RWPE1 (cell line): Measurements from ENCODE around the gene EHHADH.
"Not testable (repeated sequence)": the region's sequence is repeated elsewhere in the genome, so short reads cannot be mapped to it uniquely, and the experiment has no call there.

ENCODE experiments used
- CTCF ChIA-PET: fragments of 350-600 bp; sonication (Branson Sonifier 250); formaldehyde crosslinking; extraction: SDS; loops from one replicate; lab custom pipeline; 2021; lab: Yijun Ruan, JAX
- POLR2A ChIA-PET: fragments of 400-600 bp; formaldehyde crosslinking; extraction: SDS; loops from one replicate; lab custom pipeline; 2020; ENCODE audit warnings: antibody characterized with exemption; ENCODE audit not compliant: low non-redundant PET; lab: Yijun Ruan, JAX
- DNase-seq: peaks from one replicate; pipeline ENCODE4 v3.0.0; 2012; ENCODE audit warnings: low spot score
- H3K27ac ChIP-seq: fragments of 450-650 bp; 2 replicates; pipeline ENCODE4 v1.5.1; 2017
- TF ChIP-seq, protein P1 (sequence below): fragments of 450-650 bp; conservative IDR thresholded peaks from 2 replicates; pipeline ENCODE4 v1.5.1; 2017; ENCODE audit warnings: low read depth, mild to moderate bottlenecking

The EHHADH gene

DNA sequence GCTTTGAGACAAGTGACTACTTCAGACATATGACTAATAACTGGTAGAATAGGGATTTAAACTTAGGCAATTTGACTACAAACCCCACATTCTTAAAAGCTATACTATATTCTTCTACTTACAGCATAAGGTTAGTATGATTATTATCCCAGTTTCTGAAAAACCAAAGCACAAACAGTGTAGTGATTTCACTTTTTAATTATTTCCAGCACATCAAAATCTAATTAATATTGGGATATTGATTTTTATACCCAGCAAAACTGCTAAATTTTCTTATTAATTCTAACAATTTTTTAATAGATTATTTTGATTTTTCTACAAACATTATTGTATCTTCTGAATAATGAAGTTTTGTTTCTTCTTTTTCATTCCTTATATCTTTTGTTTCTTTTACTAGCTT is 16.9 kb downstream of the EHHADH start:
- POLR2A ChIA-PET = no interaction called here
- H3K27ac ChIP-seq = no peak overlapping the region
- no peak for DNase-seq
- CTCF ChIA-PET = interaction anchor here (0.6 kb wide), 1 partner anchor 71 kb away, joined by 3 read pairs; no protein-coding TSS in a partner anchor
- TF ChIP-seq, protein P1, sequence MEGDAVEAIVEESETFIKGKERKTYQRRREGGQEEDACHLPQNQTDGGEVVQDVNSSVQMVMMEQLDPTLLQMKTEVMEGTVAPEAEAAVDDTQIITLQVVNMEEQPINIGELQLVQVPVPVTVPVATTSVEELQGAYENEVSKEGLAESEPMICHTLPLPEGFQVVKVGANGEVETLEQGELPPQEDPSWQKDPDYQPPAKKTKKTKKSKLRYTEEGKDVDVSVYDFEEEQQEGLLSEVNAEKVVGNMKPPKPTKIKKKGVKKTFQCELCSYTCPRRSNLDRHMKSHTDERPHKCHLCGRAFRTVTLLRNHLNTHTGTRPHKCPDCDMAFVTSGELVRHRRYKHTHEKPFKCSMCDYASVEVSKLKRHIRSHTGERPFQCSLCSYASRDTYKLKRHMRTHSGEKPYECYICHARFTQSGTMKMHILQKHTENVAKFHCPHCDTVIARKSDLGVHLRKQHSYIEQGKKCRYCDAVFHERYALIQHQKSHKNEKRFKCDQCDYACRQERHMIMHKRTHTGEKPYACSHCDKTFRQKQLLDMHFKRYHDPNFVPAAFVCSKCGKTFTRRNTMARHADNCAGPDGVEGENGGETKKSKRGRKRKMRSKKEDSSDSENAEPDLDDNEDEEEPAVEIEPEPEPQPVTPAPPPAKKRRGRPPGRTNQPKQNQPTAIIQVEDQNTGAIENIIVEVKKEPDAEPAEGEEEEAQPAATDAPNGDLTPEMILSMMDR = no peak

DNA sequence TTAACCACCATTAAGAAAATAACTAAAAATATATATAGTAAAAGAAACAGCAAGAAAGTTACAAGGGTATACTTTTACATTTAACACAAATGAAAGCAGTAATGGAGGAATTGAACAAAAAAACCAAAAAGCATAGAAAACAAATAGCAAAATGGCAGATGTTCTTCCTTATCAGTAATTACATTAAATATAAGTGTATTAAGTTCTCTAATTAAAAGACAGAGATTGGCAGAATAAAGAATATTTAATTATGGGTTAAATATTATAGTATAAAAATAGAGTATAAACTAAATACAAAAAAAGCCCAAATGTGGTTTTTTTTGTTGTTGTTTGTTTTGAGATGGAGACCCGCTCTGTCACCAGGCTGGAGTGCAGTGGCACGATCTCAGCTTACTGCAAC is 20.5 kb downstream of the EHHADH start:
- DNase-seq = no peak
- TF ChIP-seq, protein P1 = no peak
- no peak overlapping the region for H3K27ac ChIP-seq
- CTCF ChIA-PET = no interaction called here
- POLR2A ChIA-PET = no interaction called here

DNA sequence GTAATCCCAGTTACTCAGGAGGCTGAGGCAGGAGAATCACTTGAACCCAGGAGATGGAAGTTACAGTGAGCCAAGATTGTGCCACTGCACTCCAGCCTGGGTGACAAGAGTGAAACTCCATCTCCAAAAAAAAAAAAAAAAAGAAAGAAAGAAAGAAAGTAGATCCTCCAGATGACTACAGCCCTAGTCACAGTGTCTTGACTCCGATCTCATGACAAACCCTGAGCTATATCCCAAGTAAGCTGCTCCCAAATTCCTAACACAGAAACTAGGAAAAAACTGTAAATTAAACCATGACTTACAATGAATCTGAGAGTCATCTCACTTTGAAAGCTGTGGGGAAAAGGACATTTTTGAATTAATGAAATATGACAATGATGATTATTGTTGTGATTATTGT is 27.3 kb downstream of the EHHADH start:
- H3K27ac ChIP-seq, CTCF ChIA-PET, DNase-seq, POLR2A ChIA-PET: not testable (repeated sequence)

DNA sequence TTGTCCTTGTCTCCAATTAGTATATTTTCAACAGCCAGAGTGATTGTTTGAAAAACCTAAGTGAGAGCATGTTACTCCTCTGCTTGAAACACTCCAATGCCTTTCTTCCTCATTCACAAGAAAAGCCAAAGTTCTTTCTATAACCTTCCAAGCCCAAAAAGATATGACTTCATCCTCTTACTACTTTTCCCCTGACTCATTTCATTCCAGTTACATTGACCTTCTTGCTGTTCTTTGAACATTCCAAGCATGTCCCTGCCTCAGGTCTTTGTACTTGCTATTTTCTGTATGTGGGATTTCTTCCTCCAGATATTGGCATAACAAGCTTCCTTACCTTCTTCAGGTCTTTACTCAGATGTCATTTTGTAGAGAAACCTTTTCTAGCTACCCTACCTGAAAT is 28.3 kb downstream of the EHHADH start:
- no peak for DNase-seq
- ChIA-PET CTCF (interaction anchor here (0.7 to 1.4 kb wide), 2 partner anchors 10 to 55 kb away, joined by 3 to 4 read pairs; no protein-coding TSS in a partner anchor), POLR2A (no interaction called here)
- no peak overlapping the region for H3K27ac ChIP-seq
- TF ChIP-seq, protein P1 = no peak

DNA sequence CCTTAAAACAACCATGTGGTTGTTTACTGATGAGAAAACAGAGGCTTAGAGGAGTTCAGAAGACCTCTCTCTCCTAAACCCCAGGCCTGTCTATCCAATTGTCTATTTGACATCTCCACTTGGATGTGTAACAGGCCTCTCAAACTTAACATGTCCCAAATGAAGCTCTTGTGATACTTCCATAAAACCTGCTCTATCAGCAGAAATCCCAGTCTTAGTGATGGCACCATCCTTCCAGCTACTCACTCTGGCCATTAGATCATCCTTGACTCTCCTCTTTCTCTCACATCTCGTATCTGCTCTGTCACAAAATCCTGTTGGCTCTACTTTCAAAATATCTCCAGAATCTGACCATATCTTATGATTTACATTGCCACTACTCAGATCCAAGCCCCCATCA is 28.8 kb downstream of the EHHADH start:
- TF ChIP-seq, protein P1 = no peak
- ChIA-PET CTCF (interaction anchor here (0.7 to 1.4 kb wide), 2 partner anchors 10 to 55 kb away, joined by 3 to 4 read pairs; no protein-coding TSS in a partner anchor), POLR2A (no interaction called here)
- H3K27ac ChIP-seq = no peak overlapping the region
- DNase-seq = no peak

DNA sequence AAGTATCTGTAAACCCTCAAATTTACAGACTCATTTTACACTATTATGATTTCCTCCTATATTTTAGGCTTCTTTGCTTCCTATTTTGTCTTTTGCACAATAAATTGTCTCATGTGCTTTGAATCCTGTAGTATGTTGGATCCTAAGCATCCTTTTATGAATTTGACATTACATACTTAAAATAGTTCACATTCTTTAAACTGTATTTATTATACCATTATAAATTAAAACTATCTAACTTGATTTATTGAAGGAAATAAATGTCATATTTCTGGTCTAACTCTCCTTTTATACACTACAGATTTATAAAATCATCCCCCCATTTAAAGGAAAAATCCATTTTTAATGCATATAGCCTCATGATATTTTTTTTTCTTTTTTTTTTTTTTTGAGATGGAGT is 32.6 kb downstream of the EHHADH start:
- H3K27ac ChIP-seq = no peak overlapping the region
- DNase-seq = no peak
- ChIA-PET CTCF (no interaction called here), POLR2A (interaction anchor here (0.5 kb wide), 1 partner anchor 245 kb away, joined by 4 read pairs; no protein-coding TSS in a partner anchor)
- TF ChIP-seq, protein P1 = no peak

DNA sequence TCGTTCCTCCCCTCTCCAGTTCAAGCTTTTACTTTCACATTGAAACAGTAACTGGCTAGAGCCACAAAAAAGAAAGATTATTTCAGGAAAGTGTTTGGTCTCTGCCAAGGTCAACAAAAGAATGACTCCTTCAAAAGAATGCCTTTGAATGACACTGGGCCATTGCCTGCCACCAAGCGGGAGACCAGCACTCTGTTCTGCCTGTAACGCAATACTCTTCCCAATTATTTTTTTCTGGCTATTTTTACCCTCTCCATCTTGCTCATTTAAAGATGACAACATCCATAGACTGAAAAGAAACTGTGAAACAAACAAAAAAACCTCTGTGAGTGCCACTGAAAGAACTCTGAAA is 37.3 kb downstream of the EHHADH start:
- H3K27ac ChIP-seq = no peak overlapping the region
- TF ChIP-seq, protein P1 = no peak
- ChIA-PET POLR2A (no interaction called here), CTCF (interaction anchor here (0.8 to 1.5 kb wide), 2 partner anchors 87 to 339 kb away, joined by 3 to 5 read pairs; no protein-coding TSS in a partner anchor)
- no peak for DNase-seq
